SK-N-SH (cell line): ENCODE results near the gene ABR. TPM values are rescaled to one million over a fixed set of nuclear protein-coding genes. Genes with fewer than 3 reads are reported as not detected.
A peak's percentile ranks its signal among the peaks of the same experiment; 100 is the strongest.
"Not testable (repeated sequence)": the region's sequence is repeated elsewhere in the genome, so short reads cannot be mapped to it uniquely, and the experiment has no call there.

Source experiments
- CTCF ChIA-PET: fragments of 300-600, 350-600 bp; formaldehyde crosslinking; extraction: SDS; loops from one replicate; lab custom pipeline; 2021; lab: Yijun Ruan, JAX
- POLR2A ChIA-PET: fragments of 350-600 bp; sonication (Branson Sonifier 250); formaldehyde crosslinking; extraction: SDS; loops from one replicate; lab custom pipeline; 2020; ENCODE audit warnings: antibody characterized with exemption, inconsistent platforms; lab: Yijun Ruan, JAX
- DNase-seq: peaks from one replicate; pipeline ENCODE4 v3.0.0; 2012
- H2AFZ ChIP-seq: fragments of 200-600 bp; sonication (generic); 2 replicates; pipeline ENCODE4 v1.8.1; 2016; ENCODE audit warnings: antibody characterized with exemption, mild to moderate bottlenecking, low read depth
- H3F3A ChIP-seq: fragments of 200-600 bp; sonication (generic); replicated peaks from 2 replicates; pipeline ENCODE3; 2016; ENCODE audit warnings: antibody characterized with exemption, mild to moderate bottlenecking; ENCODE audit not compliant: insufficient read depth
- H3K27ac ChIP-seq, 2 experiments: fragments of 200-500 bp in 1 of 2; fragments of 200-600 bp in 1 of 2; sonication (Bioruptor generic) in 1 of 2; sonication (generic), shearing (Covaris generic) in 1 of 2; 2 replicates each; pipeline versions ENCODE4 v1.5.1 to v1.6.1; 2014 to 2016; ENCODE audit warnings: low read depth in 2 of 2, inconsistent platforms in 1 of 2, low read length in 1 of 2, mild to moderate bottlenecking in 1 of 2, mixed read lengths in 1 of 2
- H3K27me3 ChIP-seq: fragments of 200-600 bp; sonication (generic), shearing (Covaris generic); 2 replicates; pipeline ENCODE4 v1.6.1; 2016; ENCODE audit warnings: mixed run types; ENCODE audit not compliant: insufficient read depth
- H3K36me3 ChIP-seq, 2 experiments: fragments of 200-500 bp in 1 of 2; fragments of 200-600 bp in 1 of 2; sonication (Bioruptor generic) in 1 of 2; sonication (generic) in 1 of 2; replicated peaks in 1 of 2; 2 replicates each; pipeline versions ENCODE3 to v1.5.1; 2014 to 2016; ENCODE audit warnings: low read length in 1 of 2, mild to moderate bottlenecking in 1 of 2; ENCODE audit not compliant: insufficient read depth in 2 of 2, control insufficient read depth in 1 of 2
- H3K4me1 ChIP-seq, 2 experiments: fragments of 200-500 bp in 1 of 2; fragments of 200-600 bp in 1 of 2; sonication (Bioruptor generic) in 1 of 2; sonication (generic), shearing (Covaris generic) in 1 of 2; 2 replicates each; pipeline versions ENCODE4 v1.5.1 to v1.6.1; 2014 to 2016; ENCODE audit warnings: low read depth in 1 of 2, low read length in 1 of 2, mixed run types in 1 of 2; ENCODE audit not compliant: insufficient read depth in 2 of 2, control insufficient read depth in 1 of 2
- H3K4me2 ChIP-seq: fragments of 200-600 bp; sonication (generic), shearing (Covaris generic); 2 replicates; pipeline ENCODE4 v1.6.1; 2017; ENCODE audit warnings: mixed run types
- H3K4me3 ChIP-seq, 2 experiments: fragments of 200-500 bp in 1 of 2; fragments of 200-600 bp in 1 of 2; sonication (Bioruptor generic) in 1 of 2; sonication (generic), shearing (Covaris generic) in 1 of 2; 2 replicates each; pipeline versions ENCODE4 v1.5.1 to v1.8.1; 2014 to 2016; ENCODE audit warnings: low read depth in 2 of 2, inconsistent platforms in 1 of 2, low read length in 1 of 2, mild to moderate bottlenecking in 1 of 2, mixed read lengths in 1 of 2, moderate library complexity in 1 of 2
- H3K79me2 ChIP-seq: fragments of 200-600 bp; sonication (generic); 2 replicates; pipeline ENCODE4 v1.8.1; 2017; ENCODE audit warnings: mild to moderate bottlenecking; ENCODE audit not compliant: insufficient read depth
- H3K9ac ChIP-seq: fragments of 200-600 bp; sonication (generic); 2 replicates; pipeline ENCODE4 v1.6.1; 2017; ENCODE audit warnings: mixed run types
- H3K9me2 ChIP-seq: fragments of 200-600 bp; sonication (generic); 2 replicates; pipeline ENCODE4 v1.6.1; 2017; ENCODE audit warnings: mixed run types
- H3K9me3 ChIP-seq: fragments of 200-600 bp; sonication (generic); 2 replicates; pipeline ENCODE4 v1.6.1; 2017; ENCODE audit warnings: mixed run types, mild to moderate bottlenecking, moderate library complexity
- H4K20me1 ChIP-seq: fragments of 200-600 bp; sonication (generic); 2 replicates; pipeline ENCODE4 v1.6.1; 2017; ENCODE audit warnings: mild to moderate bottlenecking, mixed run types; ENCODE audit not compliant: insufficient read depth
- CHD2 ChIP-seq: fragments of 150-350 bp; IDR thresholded peaks from 2 replicates; pipeline ENCODE4 v1.6.1; 2018; ENCODE audit warnings: low read length; ENCODE audit not compliant: partially characterized antibody
- ELF1 ChIP-seq: IDR thresholded peaks from 2 replicates; pipeline ENCODE4 v1.4.0; 2012
- FOXM1 ChIP-seq: IDR thresholded peaks from 2 replicates; pipeline ENCODE4 v1.4.0; 2012; ENCODE audit warnings: low read depth, mild to moderate bottlenecking
- GABPA ChIP-seq: IDR thresholded peaks from 2 replicates; pipeline ENCODE4 v1.4.0; 2012; ENCODE audit warnings: low read depth, mild to moderate bottlenecking
- JUND ChIP-seq: IDR thresholded peaks from 2 replicates; pipeline ENCODE4 v1.4.0; 2012
- MAX ChIP-seq: IDR thresholded peaks from 2 replicates; pipeline ENCODE4 v1.4.0; 2012; ENCODE audit warnings: low read depth
- MXI1 ChIP-seq: IDR thresholded peaks from 2 replicates; pipeline ENCODE4 v1.6.1; 2012; ENCODE audit warnings: mild to moderate bottlenecking, low read depth, low read length, improper control_type of control experiment
- RAD21 ChIP-seq: IDR thresholded peaks from 2 replicates; pipeline ENCODE4 v1.6.1; 2012; ENCODE audit warnings: mild to moderate bottlenecking, low read length
- SMC3 ChIP-seq: IDR thresholded peaks from 2 replicates; pipeline ENCODE4 v1.6.1; 2012; ENCODE audit warnings: low read depth, low read length, improper control_type of control experiment
- WGBS: methylation state at CpG from one replicate; pipeline ENCODE4 v1.1.6; 2017; ENCODE audit warnings: low lambda C conversion rate; 5-methylcytosine and 5-hydroxymethylcytosine counted together
- polyA plus RNA-seq, 3 experiments: library from polyadenylated mRNA; depleted of rRNA; stranded (reverse); fragments of >200 nt; gene quantifications; 2 replicates each; pipeline ENCODE4 v1.2.3, GENCODE V29; 2012
- TF ChIP-seq, protein P1 (sequence below): fragments of 200-600 bp; sonication (generic); IDR thresholded peaks from 2 replicates; pipeline ENCODE4 v1.6.1; 2017; ENCODE audit warnings: antibody characterized with exemption, mild to moderate bottlenecking, moderate library complexity

Gene ABR
- polyA plus RNA-seq, 1 of the 3 experiments (the other 2 are of a cell fraction): 117 TPM

GRCh38 chr17:1123393-1123831 lies 56.4 kb downstream of the ABR start:
- no peaks in the 10 kb centered on the region for H4K20me1 ChIP-seq
- no peaks in the 10 kb centered on the region for H3F3A ChIP-seq
- no peaks in the 10 kb centered on the region for H3K79me2 ChIP-seq
- H3K4me2 ChIP-seq: no peak overlapping the region
- peak; percentile 44 for DNase-seq
- no peak overlapping the region for H2AFZ ChIP-seq
- H3K4me3 ChIP-seq: no peak overlapping the region
- POLR2A ChIA-PET: no interaction called here
- H3K27ac ChIP-seq: no peak overlapping the region
- H3K36me3 ChIP-seq: no peaks in the 10 kb centered on the region
- CTCF ChIA-PET: interaction anchor here (0.9 to 10.4 kb wide), 15 partner anchors 11 to 85 kb away, joined by 3 to 248 read pairs (median 10); no protein-coding TSS in a partner anchor
- H3K9ac ChIP-seq: no peak overlapping the region
- WGBS: 64% methylated on average over 21 of the region's 24 CpGs
- H3K9me3 ChIP-seq: no peaks in the 10 kb centered on the region
- TF ChIP-seq JUND (no peak), CHD2 (no peak), MXI1 (no peak)
- TF ChIP-seq, protein P1, sequence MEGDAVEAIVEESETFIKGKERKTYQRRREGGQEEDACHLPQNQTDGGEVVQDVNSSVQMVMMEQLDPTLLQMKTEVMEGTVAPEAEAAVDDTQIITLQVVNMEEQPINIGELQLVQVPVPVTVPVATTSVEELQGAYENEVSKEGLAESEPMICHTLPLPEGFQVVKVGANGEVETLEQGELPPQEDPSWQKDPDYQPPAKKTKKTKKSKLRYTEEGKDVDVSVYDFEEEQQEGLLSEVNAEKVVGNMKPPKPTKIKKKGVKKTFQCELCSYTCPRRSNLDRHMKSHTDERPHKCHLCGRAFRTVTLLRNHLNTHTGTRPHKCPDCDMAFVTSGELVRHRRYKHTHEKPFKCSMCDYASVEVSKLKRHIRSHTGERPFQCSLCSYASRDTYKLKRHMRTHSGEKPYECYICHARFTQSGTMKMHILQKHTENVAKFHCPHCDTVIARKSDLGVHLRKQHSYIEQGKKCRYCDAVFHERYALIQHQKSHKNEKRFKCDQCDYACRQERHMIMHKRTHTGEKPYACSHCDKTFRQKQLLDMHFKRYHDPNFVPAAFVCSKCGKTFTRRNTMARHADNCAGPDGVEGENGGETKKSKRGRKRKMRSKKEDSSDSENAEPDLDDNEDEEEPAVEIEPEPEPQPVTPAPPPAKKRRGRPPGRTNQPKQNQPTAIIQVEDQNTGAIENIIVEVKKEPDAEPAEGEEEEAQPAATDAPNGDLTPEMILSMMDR: no peak
- H3K27me3 ChIP-seq: no peaks in the 10 kb centered on the region
- H3K4me1 ChIP-seq: peaks cover 0 to 6% of the 10 kb centered on the region in 2 experiments; a peak in 1 of 4 replicates
- H3K9me2 ChIP-seq: no peaks in the 10 kb centered on the region

DNA sequence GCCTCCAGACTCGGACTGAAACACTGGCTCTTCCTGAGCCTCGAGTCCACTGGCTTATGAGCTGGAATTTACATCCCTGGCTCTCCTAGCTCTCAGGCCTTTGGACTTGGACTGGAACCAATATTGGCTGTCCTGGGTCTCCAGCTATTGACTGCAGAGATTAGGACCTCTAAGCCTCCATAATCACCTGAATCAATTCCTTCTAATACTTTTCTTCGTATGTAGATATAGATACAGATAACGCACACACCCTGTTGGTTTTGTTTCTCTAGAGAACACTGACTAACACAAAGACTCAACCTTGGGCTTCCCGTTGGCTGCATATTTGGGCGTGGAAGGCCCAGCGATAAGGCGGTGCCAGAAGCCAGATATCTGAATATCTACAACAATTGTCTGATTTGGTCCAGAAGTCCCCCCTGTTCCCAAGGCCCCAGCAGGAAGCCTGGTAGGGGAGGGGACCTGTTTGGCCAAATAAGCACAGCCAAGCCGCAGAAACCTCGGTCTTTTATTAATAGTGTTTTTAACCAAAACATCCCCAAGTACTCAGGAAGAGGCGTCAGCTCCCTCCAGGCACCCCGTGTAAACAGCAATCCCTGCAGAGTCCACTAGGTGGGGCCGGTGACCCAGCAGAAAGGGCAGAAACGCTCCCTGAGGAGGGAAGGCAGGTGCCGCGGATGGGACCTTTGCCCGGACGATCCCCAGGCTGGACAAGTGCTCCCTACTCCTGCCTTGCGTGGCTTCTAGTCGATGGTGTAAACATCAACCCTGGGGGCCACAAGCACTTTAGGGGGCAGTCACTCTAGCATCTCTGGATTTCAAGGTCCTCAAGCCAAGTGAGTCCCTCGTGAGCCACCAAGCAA lies 57.0 kb downstream of the ABR start:
- H2AFZ ChIP-seq: no peak overlapping the region
- POLR2A ChIA-PET: interaction anchor here (1.1 kb wide), 1 partner anchor 64 kb away, joined by 3 read pairs; no protein-coding TSS in a partner anchor
- TF ChIP-seq ELF1: no peak
- TF ChIP-seq, protein P1: peak; percentile 91
- TF ChIP-seq FOXM1: no peak
- TF ChIP-seq GABPA: no peak
- peak; percentile 87 for TF ChIP-seq RAD21
- peak; percentile 63; the same call in 1 of the 2 replicates for TF ChIP-seq SMC3
- TF ChIP-seq CHD2: no peak
- TF ChIP-seq MAX: no peak

GRCh38 chr17:1121442-1121817 lies 58.4 kb downstream of the ABR start:
- H2AFZ ChIP-seq, H3K9me3 ChIP-seq, H3K9me2 ChIP-seq, H3K4me2 ChIP-seq, H3K79me2 ChIP-seq, H4K20me1 ChIP-seq, H3K27ac ChIP-seq, POLR2A ChIA-PET, H3K9ac ChIP-seq, H3K27me3 ChIP-seq, H3K4me1 ChIP-seq, DNase-seq, H3F3A ChIP-seq, H3K4me3 ChIP-seq, H3K36me3 ChIP-seq: not testable (repeated sequence)
- no CpG with 5 or more reads among the region's 1 CpG for WGBS
- CTCF ChIA-PET: interaction anchor here (1.3 to 10.4 kb wide), 12 partner anchors 9 to 210 kb away, joined by 3 to 248 read pairs (median 13); no protein-coding TSS in a partner anchor

More for the DNA sequence above, 57.0 kb downstream of the ABR start:
- H3K79me2 ChIP-seq: no peaks in the 10 kb centered on the region
- H3K4me2 ChIP-seq: no peak overlapping the region
- no peaks in the 10 kb centered on the region for H3F3A ChIP-seq
- H3K9me2 ChIP-seq: no peaks in the 10 kb centered on the region
- no peak overlapping the region for H3K9ac ChIP-seq
- H3K4me1 ChIP-seq: peaks cover 0 to 6% of the 10 kb centered on the region in 2 experiments; a peak in 1 of 4 replicates
- CTCF ChIA-PET: interaction anchor here (0.5 to 10.4 kb wide), 45 partner anchors 10 to 230 kb away, joined by 3 to 248 read pairs (median 5); partner anchors contain the start of gene BHLHA9
- no peak overlapping the region; a peak in 1 of 4 replicates for H3K4me3 ChIP-seq
- 50% methylated on average over 13 of the region's 21 CpGs for WGBS
- no peaks in the 10 kb centered on the region for H3K9me3 ChIP-seq
- H3K36me3 ChIP-seq: no peaks in the 10 kb centered on the region
- no peaks in the 10 kb centered on the region for H3K27me3 ChIP-seq
- no peak overlapping the region for H3K27ac ChIP-seq
- no peaks in the 10 kb centered on the region for H4K20me1 ChIP-seq
- DNase-seq: peak; percentile 92
